Measurements from ENCODE around the gene PTPRN2. TPM values are rescaled to one million over a fixed set of nuclear protein-coding genes. Genes with fewer than 3 reads are reported as not detected.

PTPRN2 gene
- total RNA-seq, 4 donors from 2014 or later, result 2.0 to 9.5 (median 2.6) TPM

DNA sequence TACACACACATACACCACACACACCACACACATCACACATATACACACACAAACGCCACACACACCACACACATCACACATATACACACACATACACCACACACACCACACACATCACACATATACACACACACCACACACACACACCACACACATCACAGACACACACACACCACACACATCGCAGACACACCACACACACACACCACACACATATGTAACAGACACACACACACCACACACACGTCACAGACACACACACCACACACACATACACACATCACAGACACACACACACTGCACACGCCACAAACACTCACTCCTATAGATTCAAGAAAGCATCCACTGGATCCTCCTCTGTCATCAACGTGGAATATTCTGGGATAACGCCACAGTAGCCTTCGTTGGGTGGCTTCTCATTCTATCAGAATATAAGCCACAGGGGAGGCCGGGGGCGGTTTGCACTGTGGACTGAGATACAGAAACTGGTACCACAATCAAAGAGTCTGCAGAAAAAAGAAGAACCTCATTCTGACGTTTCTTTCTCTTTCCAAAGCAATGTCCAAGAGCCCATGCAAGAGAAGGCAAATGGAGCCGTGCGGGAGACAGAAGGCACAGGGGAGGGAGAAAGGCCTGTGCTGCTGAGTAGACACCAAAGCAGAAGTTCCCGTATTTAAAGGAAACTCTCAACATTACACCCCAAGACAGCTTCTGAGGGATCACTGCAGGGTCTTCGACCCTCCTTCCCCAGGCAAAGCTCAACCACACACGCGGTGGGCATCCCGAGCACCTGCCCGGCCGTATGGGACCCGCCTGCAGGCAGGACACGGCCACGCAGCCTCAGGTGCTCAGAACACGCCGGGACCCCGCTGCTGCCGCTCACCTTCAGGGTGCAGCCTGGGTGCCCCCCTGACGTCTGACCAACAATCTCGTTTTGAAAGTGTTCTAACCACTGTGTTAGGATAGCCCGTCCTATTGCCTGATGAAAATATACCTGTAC, 929.6 kb downstream of the PTPRN2 start:
- no peak for DNase-seq (ENCODE audit: low spot score)
- TF ChIP-seq, protein P1, sequence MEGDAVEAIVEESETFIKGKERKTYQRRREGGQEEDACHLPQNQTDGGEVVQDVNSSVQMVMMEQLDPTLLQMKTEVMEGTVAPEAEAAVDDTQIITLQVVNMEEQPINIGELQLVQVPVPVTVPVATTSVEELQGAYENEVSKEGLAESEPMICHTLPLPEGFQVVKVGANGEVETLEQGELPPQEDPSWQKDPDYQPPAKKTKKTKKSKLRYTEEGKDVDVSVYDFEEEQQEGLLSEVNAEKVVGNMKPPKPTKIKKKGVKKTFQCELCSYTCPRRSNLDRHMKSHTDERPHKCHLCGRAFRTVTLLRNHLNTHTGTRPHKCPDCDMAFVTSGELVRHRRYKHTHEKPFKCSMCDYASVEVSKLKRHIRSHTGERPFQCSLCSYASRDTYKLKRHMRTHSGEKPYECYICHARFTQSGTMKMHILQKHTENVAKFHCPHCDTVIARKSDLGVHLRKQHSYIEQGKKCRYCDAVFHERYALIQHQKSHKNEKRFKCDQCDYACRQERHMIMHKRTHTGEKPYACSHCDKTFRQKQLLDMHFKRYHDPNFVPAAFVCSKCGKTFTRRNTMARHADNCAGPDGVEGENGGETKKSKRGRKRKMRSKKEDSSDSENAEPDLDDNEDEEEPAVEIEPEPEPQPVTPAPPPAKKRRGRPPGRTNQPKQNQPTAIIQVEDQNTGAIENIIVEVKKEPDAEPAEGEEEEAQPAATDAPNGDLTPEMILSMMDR (IDR thresholded peaks at IDR 0.05), result no peak

DNA sequence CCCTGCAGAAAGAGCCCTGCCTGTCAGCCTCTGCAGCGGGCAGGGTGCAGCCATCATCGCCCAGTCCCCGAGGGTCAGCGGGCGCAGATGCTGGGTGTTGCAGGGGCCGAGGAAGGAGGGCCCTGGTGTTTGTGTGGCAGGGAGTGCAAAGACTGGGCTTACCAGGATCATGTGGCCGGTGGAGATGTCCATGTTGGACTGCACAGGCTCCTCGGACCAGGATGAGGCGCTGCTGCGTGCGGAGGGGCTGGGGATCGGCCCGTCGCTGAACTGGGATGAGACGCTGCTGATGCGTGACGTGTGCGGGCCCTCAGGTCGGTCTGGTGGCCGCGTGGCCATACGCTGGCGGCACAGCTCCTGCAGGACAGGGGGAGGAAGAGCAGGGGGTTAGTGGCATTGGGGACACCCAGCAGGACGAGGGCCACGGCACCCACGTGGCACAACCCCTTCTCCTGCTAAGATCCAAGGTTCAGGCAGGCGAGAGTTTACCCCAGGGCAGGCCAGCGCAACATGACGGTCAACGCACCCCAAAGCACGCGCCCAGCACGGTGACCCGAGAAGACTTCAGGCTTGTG, 931.3 kb downstream of the PTPRN2 start:
- no peak for DNase-seq (ENCODE audit: low spot score)

More for the DNA sequence above, 929.6 kb downstream of the PTPRN2 start:
- no peak for ATAC-seq (ENCODE audit: low FRiP score)

DNA sequence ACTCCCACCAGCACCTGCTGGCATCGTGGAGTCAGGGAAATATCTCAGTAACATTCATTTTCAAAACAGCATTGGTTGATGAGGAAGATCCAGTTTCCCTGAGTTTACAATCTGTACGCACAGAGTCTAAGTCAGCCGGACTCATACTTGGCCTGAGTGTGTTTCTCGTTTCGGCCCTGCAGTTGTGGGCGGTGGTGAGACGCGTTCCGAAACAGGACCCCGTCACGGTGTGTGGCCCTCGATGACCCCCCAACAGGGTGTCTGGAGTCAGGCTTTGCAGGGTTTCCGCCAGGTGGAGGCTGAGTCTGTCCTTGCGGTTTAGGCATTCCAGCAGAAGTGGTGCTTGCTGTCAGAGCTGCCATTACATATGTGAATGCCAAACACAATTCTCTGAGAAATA, 933.3 kb downstream of the PTPRN2 start:
- no peak for ATAC-seq (ENCODE audit: low FRiP score)
- DNase-seq (ENCODE audit: low spot score), result no peak
- TF ChIP-seq, protein P1 (IDR thresholded peaks at IDR 0.05), result no peak

More for the DNA sequence above, 931.3 kb downstream of the PTPRN2 start:
- TF ChIP-seq, protein P1 (IDR thresholded peaks at IDR 0.05), result no peak
- no peak for ATAC-seq (ENCODE audit: low FRiP score)

DNA sequence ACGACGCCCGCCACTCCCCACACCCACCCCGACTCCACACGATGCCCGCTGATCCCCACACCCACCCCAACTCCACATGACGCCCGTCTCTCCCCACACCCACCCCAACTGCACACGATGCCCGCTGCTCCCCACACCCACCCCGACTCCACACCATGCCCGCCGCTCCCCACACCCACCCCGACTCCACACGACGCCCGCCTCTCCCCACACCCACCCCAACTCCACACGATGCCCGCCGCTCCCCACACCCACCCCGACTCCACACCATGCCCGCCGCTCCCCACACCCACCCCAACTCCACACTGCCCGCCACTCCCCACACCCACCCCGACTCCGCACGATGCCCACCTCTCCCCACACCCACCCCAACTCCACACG, 933.8 kb downstream of the PTPRN2 start:
- DNase-seq (ENCODE audit: low spot score) (no peak), ATAC-seq (ENCODE audit: low FRiP score) (no peak)
- TF ChIP-seq, protein P1 (IDR thresholded peaks at IDR 0.05), result no peak

DNA sequence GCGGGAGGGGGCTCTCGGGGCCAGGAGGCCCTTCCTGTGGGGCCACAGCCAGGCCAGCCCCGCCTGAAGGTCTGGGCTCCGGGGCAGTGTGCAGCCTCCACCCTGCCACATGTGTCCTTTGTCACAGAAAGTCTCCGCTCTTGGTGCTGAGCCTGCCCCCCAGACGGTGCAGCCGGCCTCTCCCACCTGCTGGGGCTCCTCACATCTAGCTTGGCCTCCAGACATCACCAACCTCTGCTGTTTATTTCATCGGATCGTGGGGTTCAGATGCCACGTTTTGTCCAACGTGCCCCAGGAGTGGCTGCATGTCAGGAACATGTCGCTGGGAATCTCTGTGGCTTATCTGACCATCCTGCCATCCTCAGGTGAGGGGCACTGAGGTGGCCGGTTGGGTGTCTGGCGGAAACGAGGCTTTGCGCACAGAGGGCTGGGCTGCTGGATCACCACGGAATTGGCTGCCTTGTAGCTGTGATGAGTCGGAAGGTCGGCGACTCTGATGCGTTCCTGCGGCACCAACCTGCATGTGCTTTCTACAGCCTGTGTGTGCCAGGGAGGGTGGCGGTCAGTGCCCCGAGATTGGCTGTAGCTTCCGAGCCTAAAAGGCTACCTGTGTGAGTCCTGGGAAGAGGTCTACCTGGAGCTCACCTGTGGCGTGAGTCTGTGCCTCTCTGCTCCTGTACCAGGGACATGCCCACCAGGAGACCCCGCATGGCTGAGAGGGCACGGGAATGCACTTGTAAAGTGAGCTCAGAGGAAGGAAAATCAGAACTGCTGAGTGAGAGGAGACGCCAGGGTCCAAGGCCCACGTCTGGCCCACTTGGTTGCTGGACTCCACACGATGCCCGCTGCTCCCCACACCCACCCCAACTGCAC, 934.4 kb downstream of the PTPRN2 start:
- TF ChIP-seq, protein P1 (IDR thresholded peaks at IDR 0.05), result no peak
- no peak for DNase-seq (ENCODE audit: low spot score)
- ATAC-seq (ENCODE audit: low FRiP score), result no peak

DNA sequence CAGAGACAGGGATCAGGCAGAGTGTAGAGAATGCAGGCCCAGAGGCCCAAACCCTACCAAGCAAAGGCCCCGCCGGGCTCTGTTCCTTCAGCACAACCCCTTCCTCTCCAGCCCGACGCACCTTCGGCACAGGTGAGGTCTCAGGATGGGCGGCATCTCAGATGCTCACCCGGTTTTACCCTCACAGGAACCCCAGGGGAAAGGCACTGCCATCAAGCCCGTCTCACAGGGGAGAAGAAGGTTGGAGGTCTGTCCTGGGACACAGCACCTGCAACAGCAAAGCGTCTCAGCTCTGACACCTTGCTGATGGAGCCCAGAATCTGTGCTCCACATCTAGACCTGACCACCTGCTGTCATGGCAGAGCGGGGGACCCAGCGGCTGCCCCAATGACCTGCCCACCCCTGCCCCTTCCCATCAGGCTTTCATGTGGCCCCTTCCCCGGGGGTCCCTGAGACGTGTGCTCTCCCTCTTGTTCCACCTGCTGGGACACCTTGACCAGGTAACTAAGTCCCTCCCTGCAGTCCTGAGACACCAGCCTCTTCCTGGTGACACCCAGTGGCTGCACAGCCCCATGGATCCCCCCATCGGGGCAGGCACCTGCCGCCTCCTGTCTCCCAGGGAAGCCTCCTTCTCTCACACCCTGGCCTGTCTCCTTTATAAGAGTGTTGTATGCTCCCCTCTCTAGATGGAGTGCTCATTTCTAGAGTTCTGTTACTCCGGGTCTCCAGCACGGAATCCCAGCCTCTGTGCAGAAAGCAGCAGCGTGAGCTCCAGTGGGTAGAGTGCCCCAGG, 935.3 kb downstream of the PTPRN2 start:
- DNase-seq (ENCODE audit: low spot score), result no peak

More for the DNA sequence above, 935.3 kb downstream of the PTPRN2 start:
- no peak for ATAC-seq (ENCODE audit: low FRiP score)
- TF ChIP-seq, protein P1 (IDR thresholded peaks at IDR 0.05), result no peak

Measured in omental fat pad (tissue), 4 donors.